Memory B cell (primary cell): ENCODE measurements around the gene GPX7.
A peak's percentile ranks its signal among the peaks of the same experiment; 100 is the strongest.

Experiments
- ATAC-seq: fragments of 150-1000 bp; cut with Tn5 transposase; 2 replicates; pipeline ENCODE4 v1.10.0; 2021; ENCODE audit warnings: low read depth, mild to moderate bottlenecking, moderate library complexity
- DNase-seq, 2 donors: peaks; one replicate each; pipeline ENCODE4 v3.0.0; 2022; ENCODE audit warnings: low spot score in 2 of 2
- H3K27ac Mint-ChIP-seq: one replicate; pipeline ENCODE4 v1.8.0; 2022; ENCODE audit warnings: mild to moderate bottlenecking, moderate library complexity, mixed read lengths
- H3K27me3 Mint-ChIP-seq: one replicate; pipeline ENCODE4 v1.8.0; 2022; ENCODE audit warnings: mixed read lengths
- H3K36me3 Mint-ChIP-seq: one replicate; pipeline ENCODE4 v1.8.0; 2022; ENCODE audit warnings: mild to moderate bottlenecking, mixed read lengths
- H3K4me1 Mint-ChIP-seq: one replicate; pipeline ENCODE4 v1.8.0; 2022; ENCODE audit warnings: mixed read lengths
- H3K4me3 Mint-ChIP-seq: one replicate; pipeline ENCODE4 v1.8.0; 2022; ENCODE audit warnings: mild to moderate bottlenecking, moderate library complexity, mixed read lengths
- H3K9me3 Mint-ChIP-seq: one replicate; pipeline ENCODE4 v1.8.0; 2022; ENCODE audit warnings: mixed read lengths

GPX7 gene

GRCh38 chr1:52651904-52652303 lies 49.7 kb downstream of the GPX7 start:
- Mint-ChIP-seq H3K9me3 (no peaks in the 10 kb centered on the region), H3K36me3 (peaks cover 32% of the 10 kb centered on the region), H3K27me3 (no peaks in the 10 kb centered on the region), H3K4me1 (peaks cover 14% of the 10 kb centered on the region), H3K27ac (peak overlapping the region; percentile 1), H3K4me3 (no peak overlapping the region)
- ATAC-seq (no peak), DNase-seq (no peak)

- Mint-ChIP-seq H3K27ac (peak overlapping the region; percentile 7), H3K36me3 (peaks cover 37% of the 10 kb centered on the region)
These were observed 51.2 kb downstream of the GPX7 start for GRCh38 chr1:52653207-52653849.

GRCh38 chr1:52654063-52654462 lies 51.9 kb downstream of the GPX7 start:
- H3K27me3 Mint-ChIP-seq = no peaks in the 10 kb centered on the region
- peaks cover 31% of the 10 kb centered on the region for H3K36me3 Mint-ChIP-seq
- peak overlapping the region; percentile 7 for H3K27ac Mint-ChIP-seq
- H3K4me1 Mint-ChIP-seq = peaks cover 24% of the 10 kb centered on the region
- H3K4me3 Mint-ChIP-seq = no peak overlapping the region
- DNase-seq (no peak), ATAC-seq (no peak)
- H3K9me3 Mint-ChIP-seq = no peaks in the 10 kb centered on the region

More at GRCh38 chr1:52653207-52653849, 51.2 kb downstream of the GPX7 start:
- no peak overlapping the region for H3K4me3 Mint-ChIP-seq
- no peak for ATAC-seq
- H3K9me3 Mint-ChIP-seq = no peaks in the 10 kb centered on the region
- H3K4me1 Mint-ChIP-seq = peaks cover 20% of the 10 kb centered on the region
- H3K27me3 Mint-ChIP-seq = no peaks in the 10 kb centered on the region
- DNase-seq = no peak

- DNase-seq (no peak), ATAC-seq (no peak)
- no peaks in the 10 kb centered on the region for H3K9me3 Mint-ChIP-seq
- peaks cover 27% of the 10 kb centered on the region for H3K4me1 Mint-ChIP-seq
- H3K27ac Mint-ChIP-seq = peak overlapping the region; percentile 28
- H3K27me3 Mint-ChIP-seq = no peaks in the 10 kb centered on the region
- no peak overlapping the region for H3K4me3 Mint-ChIP-seq
- H3K36me3 Mint-ChIP-seq = peaks cover 20% of the 10 kb centered on the region
These were observed 55.5 kb downstream of the GPX7 start for GRCh38 chr1:52657702-52658101.
